NCI-H2171 (cell line): ENCODE results near the gene C13orf46.

Experiments used
- DNase-seq: peaks from one replicate; lab custom pipeline; 2025; lab: John Stamatoyannopoulos, UW

The C13orf46 gene

GRCh38 chr13:113905942-113906341 lies 67.9 kb downstream of the C13orf46 start:
- no peak for DNase-seq

GRCh38 chr13:113905018-113905417 lies 68.9 kb downstream of the C13orf46 start:
- DNase-seq, result no peak

GRCh38 chr13:113904411-113904810 lies 69.5 kb downstream of the C13orf46 start:
- no peak for DNase-seq

GRCh38 chr13:113903912-113904311 lies 70.0 kb downstream of the C13orf46 start:
- DNase-seq, result no peak
